Measurements from ENCODE around the gene SFI1.
"Not testable (repeated sequence)": the region's sequence is repeated elsewhere in the genome, so short reads cannot be mapped to it uniquely, and the experiment has no call there.

SFI1 gene

GRCh38 chr22:31488346-31488883, 7.9 kb upstream of the SFI1 start:
- DNase-seq (ENCODE audit: low spot score in 2 of 2) (no peak), ATAC-seq (no peak)
- Mint-ChIP-seq H3K9me3 (no peaks in the 10 kb centered on the region), H3K4me3 (peak overlapping the region; percentile 80), H3K36me3 (peaks cover 63% of the 10 kb centered on the region), H3K4me1 (peaks cover 43% of the 10 kb centered on the region), H3K27ac (peak overlapping the region; percentile 82)

- H3K4me1 Mint-ChIP-seq, result peaks cover 36% of the 10 kb centered on the region
- DNase-seq (ENCODE audit: low spot score in 2 of 2) (peak; percentile 21 to 71), ATAC-seq (peak; percentile 60)
- H3K27ac Mint-ChIP-seq, result peak overlapping the region; percentile 96
- no peaks in the 10 kb centered on the region for H3K9me3 Mint-ChIP-seq
- H3K36me3 Mint-ChIP-seq, result peaks cover 56% of the 10 kb centered on the region
- H3K4me3 Mint-ChIP-seq, result peak overlapping the region; percentile 80
These were observed 7.2 kb upstream of the SFI1 start for GRCh38 chr22:31488988-31489617.

- ATAC-seq (peak; percentile 78), DNase-seq (ENCODE audit: low spot score in 2 of 2) (peak; percentile 70 to 91)
- H3K9me3 Mint-ChIP-seq, result no peaks in the 10 kb centered on the region
- H3K27ac Mint-ChIP-seq, result peak within 1 kb of the TSS; percentile 96
- peak within 1 kb of the TSS; percentile 80 for H3K4me3 Mint-ChIP-seq
- peaks cover 49% of the 10 kb centered on the region for H3K36me3 Mint-ChIP-seq
- H3K4me1 Mint-ChIP-seq, result peaks cover 30% of the 10 kb centered on the region
These were observed 6.5 kb upstream of the SFI1 start, which contains the start of gene EIF4ENIF1 for GRCh38 chr22:31489632-31490495. Gene EIF4ENIF1 (minus strand): TSS chr22:31489842. CDS start chr22:31488718, 1,124 bp downstream.

GRCh38 chr22:31490496-31490925, 5.8 kb upstream of the SFI1 start:
- peaks cover 23% of the 10 kb centered on the region for H3K4me1 Mint-ChIP-seq
- H3K9me3 Mint-ChIP-seq, result no peaks in the 10 kb centered on the region
- ATAC-seq (peak; percentile 79), DNase-seq (ENCODE audit: low spot score in 2 of 2) (peak; percentile 28 to 78)
- peak overlapping the region; percentile 80 for H3K4me3 Mint-ChIP-seq
- peak overlapping the region; percentile 96 for H3K27ac Mint-ChIP-seq
- peaks cover 42% of the 10 kb centered on the region for H3K36me3 Mint-ChIP-seq

GRCh38 chr22:31491218-31491962, 4.9 kb upstream of the SFI1 start:
- Mint-ChIP-seq H3K4me1 (peaks cover 23% of the 10 kb centered on the region), H3K9me3 (no peaks in the 10 kb centered on the region), H3K4me3 (peak overlapping the region; percentile 80), H3K27ac (peak overlapping the region; percentile 96), H3K36me3 (peaks cover 39% of the 10 kb centered on the region)
- DNase-seq (ENCODE audit: low spot score in 2 of 2) (no peak), ATAC-seq (no peak)

- H3K9me3 Mint-ChIP-seq, result no peaks in the 10 kb centered on the region
- DNase-seq (ENCODE audit: low spot score in 2 of 2) (no peak), ATAC-seq (no peak)
- H3K4me3 Mint-ChIP-seq, result peak overlapping the region; percentile 80
- peaks cover 39% of the 10 kb centered on the region for H3K36me3 Mint-ChIP-seq
- peaks cover 21% of the 10 kb centered on the region for H3K4me1 Mint-ChIP-seq
- H3K27ac Mint-ChIP-seq, result no peak overlapping the region
These were observed 4.2 kb upstream of the SFI1 start for GRCh38 chr22:31492151-31492550.

GRCh38 chr22:31493355-31493754, 3.0 kb upstream of the SFI1 start:
- not testable (repeated sequence) for H3K9me3 Mint-ChIP-seq, H3K4me3 Mint-ChIP-seq

GRCh38 chr22:31495343-31495742, 993 bp upstream of the SFI1 start:
- DNase-seq (ENCODE audit: low spot score in 2 of 2) (no peak), ATAC-seq (no peak)
- peak overlapping the region; percentile 93 for H3K27ac Mint-ChIP-seq
- peaks cover 50% of the 10 kb centered on the region for H3K36me3 Mint-ChIP-seq
- no peaks in the 10 kb centered on the region for H3K9me3 Mint-ChIP-seq
- peaks cover 21% of the 10 kb centered on the region for H3K4me1 Mint-ChIP-seq
- peak overlapping the region; percentile 93 for H3K4me3 Mint-ChIP-seq

More at GRCh38 chr22:31493355-31493754, 3.0 kb upstream of the SFI1 start:
- H3K27ac Mint-ChIP-seq; ATAC-seq; DNase-seq (ENCODE audit: low spot score in 2 of 2): not testable (repeated sequence)
- peaks cover 38% of the 10 kb centered on the region for H3K36me3 Mint-ChIP-seq
- H3K4me1 Mint-ChIP-seq, result peaks cover 25% of the 10 kb centered on the region

- H3K9me3 Mint-ChIP-seq, result no peaks in the 10 kb centered on the region
- peak overlapping the region; percentile 93 for H3K27ac Mint-ChIP-seq
- H3K4me1 Mint-ChIP-seq, result peaks cover 17% of the 10 kb centered on the region
- no peak for DNase-seq (ENCODE audit: low spot score in 2 of 2)
- H3K4me3 Mint-ChIP-seq, result peak overlapping the region; percentile 93
- peaks cover 59% of the 10 kb centered on the region for H3K36me3 Mint-ChIP-seq
- peak; percentile 54 for ATAC-seq
These were observed 405 bp downstream of the SFI1 start for GRCh38 chr22:31496735-31497146.

GRCh38 chr22:31497148-31497938, 1.0 kb downstream of the SFI1 start:
- Mint-ChIP-seq H3K9me3 (no peaks in the 10 kb centered on the region), H3K4me3 (peak overlapping the region; percentile 93), H3K27ac (peak overlapping the region; percentile 93), H3K4me1 (peaks cover 15% of the 10 kb centered on the region), H3K36me3 (peaks cover 65% of the 10 kb centered on the region)
- ATAC-seq (peak; percentile 22), DNase-seq (ENCODE audit: low spot score in 2 of 2) (peak in 1 of 2 donors; percentile 58)

- H3K4me3 Mint-ChIP-seq, result peak overlapping the region; percentile 7
- H3K9me3 Mint-ChIP-seq, result no peaks in the 10 kb centered on the region
- DNase-seq (ENCODE audit: low spot score in 2 of 2) (no peak), ATAC-seq (no peak)
- peaks cover 45% of the 10 kb centered on the region for H3K4me1 Mint-ChIP-seq
- peaks cover 90% of the 10 kb centered on the region for H3K36me3 Mint-ChIP-seq
- peak overlapping the region; percentile 29 for H3K27ac Mint-ChIP-seq
These were observed 5.4 kb downstream of the SFI1 start for GRCh38 chr22:31501738-31502137.

GRCh38 chr22:31503211-31503964, 7.1 kb downstream of the SFI1 start:
- H3K36me3 Mint-ChIP-seq, result peaks cover 91% of the 10 kb centered on the region
- no peak overlapping the region for H3K4me3 Mint-ChIP-seq
- ATAC-seq, result no peak
- H3K4me1 Mint-ChIP-seq, result peaks cover 37% of the 10 kb centered on the region
- no peaks in the 10 kb centered on the region for H3K9me3 Mint-ChIP-seq
- no peak for DNase-seq (ENCODE audit: low spot score in 2 of 2)
- no peak overlapping the region for H3K27ac Mint-ChIP-seq

- Mint-ChIP-seq H3K9me3 (no peaks in the 10 kb centered on the region), H3K4me1 (peaks cover 46% of the 10 kb centered on the region), H3K36me3 (peaks cover 91% of the 10 kb centered on the region), H3K4me3 (no peak overlapping the region), H3K27ac (no peak overlapping the region)
- DNase-seq (ENCODE audit: low spot score in 2 of 2) (no peak), ATAC-seq (peak; percentile 73)
These were observed 7.9 kb downstream of the SFI1 start for GRCh38 chr22:31504282-31504681.

- peaks cover 91% of the 10 kb centered on the region for H3K36me3 Mint-ChIP-seq
- peak overlapping the region; percentile 48 for H3K27ac Mint-ChIP-seq
- not testable (repeated sequence) for H3K9me3 Mint-ChIP-seq; H3K4me3 Mint-ChIP-seq; ATAC-seq; DNase-seq (ENCODE audit: low spot score in 2 of 2)
- H3K4me1 Mint-ChIP-seq, result peaks cover 37% of the 10 kb centered on the region
These were observed 11.2 kb downstream of the SFI1 start for GRCh38 chr22:31507517-31507916.
